OCI-LY7 (cell line): Measurements from ENCODE around the gene MTAP.

Source experiments
- CTCF ChIP-seq: fragments of 200-600 bp; sonication (generic); conservative IDR thresholded peaks from 2 replicates; pipeline ENCODE4 v1.5.1; 2014; ENCODE audit warnings: mild to moderate bottlenecking, antibody characterized with exemption, low read length, moderate library complexity, mixed read lengths
- EZH2phosphoT487 ChIP-seq: fragments of 200-600 bp; sonication (generic); IDR thresholded peaks from 2 replicates; pipeline ENCODE4 v1.6.1; 2018; ENCODE audit warnings: low read depth, borderline replicate concordance, mild to moderate bottlenecking, mixed run types, antibody characterized with exemption, low read length, moderate library complexity, mixed read lengths

- TF ChIP-seq CTCF: no peak
- no peak for TF ChIP-seq EZH2phosphoT487
Observed at GRCh38 chr9:21982391-21982790, 180.0 kb downstream of the MTAP start.
